ENCODE data around the gene SLC11A1.

Gene SLC11A1

GRCh38 chr2:218418321-218418716, 36.2 kb downstream of the SLC11A1 start:
- DNase-seq (ENCODE audit: insufficient read length) = no peak
- FAIRE-seq = no peak
- TF ChIP-seq TAF1 (IDR thresholded peaks at IDR 0.05; ENCODE audit: borderline replicate concordance, low read depth, low read length) (no peak), POLR2AphosphoS5 (IDR thresholded peaks at IDR 0.05; ENCODE audit: low read depth, low read length) (no peak), POLR2A (IDR thresholded peaks at IDR 0.05; ENCODE audit: low read depth, low read length) (no peak)

GRCh38 chr2:218418717-218419458, 36.8 kb downstream of the SLC11A1 start, which contains the start of gene VIL1:
TSS of gene VIL1 (plus strand) at chr2:218419123. CDS start at chr2:218423779, 4,656 bp downstream.
- TF ChIP-seq POLR2A (IDR thresholded peaks at IDR 0.05; ENCODE audit: low read depth, low read length) (no peak), POLR2AphosphoS5 (IDR thresholded peaks at IDR 0.05; ENCODE audit: low read depth, low read length) (no peak), TAF1 (IDR thresholded peaks at IDR 0.05; ENCODE audit: borderline replicate concordance, low read depth, low read length) (no peak)
- FAIRE-seq (no peak), DNase-seq (ENCODE audit: insufficient read length) (no peak)

GRCh38 chr2:218419630-218420216, 37.6 kb downstream of the SLC11A1 start:
- DNase-seq (ENCODE audit: insufficient read length) (no peak), FAIRE-seq (no peak)
- TF ChIP-seq POLR2AphosphoS5 (IDR thresholded peaks at IDR 0.05; ENCODE audit: low read depth, low read length) = no peak

GRCh38 chr2:218421027-218421426, 39.0 kb downstream of the SLC11A1 start:
- no peak for FAIRE-seq

GRCh38 chr2:218422403-218423086, 40.5 kb downstream of the SLC11A1 start:
- TF ChIP-seq TAF1 (IDR thresholded peaks at IDR 0.05; ENCODE audit: borderline replicate concordance, low read depth, low read length) = no peak
- no peak for TF ChIP-seq POLR2A (IDR thresholded peaks at IDR 0.05; ENCODE audit: low read depth, low read length)
- no peak for TF ChIP-seq POLR2AphosphoS5 (IDR thresholded peaks at IDR 0.05; ENCODE audit: low read depth, low read length)
- DNase-seq (ENCODE audit: insufficient read length) = no peak
- no peak for FAIRE-seq

More at GRCh38 chr2:218421027-218421426, 39.0 kb downstream of the SLC11A1 start:
- DNase-seq (ENCODE audit: insufficient read length) = no peak
- TF ChIP-seq TAF1 (IDR thresholded peaks at IDR 0.05; ENCODE audit: borderline replicate concordance, low read depth, low read length) (no peak), POLR2AphosphoS5 (IDR thresholded peaks at IDR 0.05; ENCODE audit: low read depth, low read length) (no peak), POLR2A (IDR thresholded peaks at IDR 0.05; ENCODE audit: low read depth, low read length) (no peak)

- no peak for TF ChIP-seq POLR2AphosphoS5 (IDR thresholded peaks at IDR 0.05; ENCODE audit: low read depth, low read length)
- no peak for TF ChIP-seq TAF1 (IDR thresholded peaks at IDR 0.05; ENCODE audit: borderline replicate concordance, low read depth, low read length)
- no peak for TF ChIP-seq POLR2A (IDR thresholded peaks at IDR 0.05; ENCODE audit: low read depth, low read length)
- no peak for FAIRE-seq
- DNase-seq (ENCODE audit: insufficient read length) = no peak
Measured at GRCh38 chr2:218423584-218423983, 41.5 kb downstream of the SLC11A1 start.

- TF ChIP-seq POLR2AphosphoS5 (IDR thresholded peaks at IDR 0.05; ENCODE audit: low read depth, low read length) (no peak), TAF1 (IDR thresholded peaks at IDR 0.05; ENCODE audit: borderline replicate concordance, low read depth, low read length) (no peak), POLR2A (IDR thresholded peaks at IDR 0.05; ENCODE audit: low read depth, low read length) (no peak)
- DNase-seq (ENCODE audit: insufficient read length) (no peak), FAIRE-seq (no peak)
Measured at GRCh38 chr2:218425531-218425930, 43.5 kb downstream of the SLC11A1 start.

- no peak for TF ChIP-seq POLR2A (IDR thresholded peaks at IDR 0.05; ENCODE audit: low read depth, low read length)
- TF ChIP-seq TAF1 (IDR thresholded peaks at IDR 0.05; ENCODE audit: borderline replicate concordance, low read depth, low read length) = no peak
- no peak for TF ChIP-seq POLR2AphosphoS5 (IDR thresholded peaks at IDR 0.05; ENCODE audit: low read depth, low read length)
- no peak for FAIRE-seq
- no peak for DNase-seq (ENCODE audit: insufficient read length)
Measured at GRCh38 chr2:218427741-218428140, 45.7 kb downstream of the SLC11A1 start.

GRCh38 chr2:218428846-218429558, 46.9 kb downstream of the SLC11A1 start:
- FAIRE-seq (no peak), DNase-seq (ENCODE audit: insufficient read length) (no peak)
- no peak for TF ChIP-seq POLR2AphosphoS5 (IDR thresholded peaks at IDR 0.05; ENCODE audit: low read depth, low read length)
- TF ChIP-seq TAF1 (IDR thresholded peaks at IDR 0.05; ENCODE audit: borderline replicate concordance, low read depth, low read length) = no peak
- TF ChIP-seq POLR2A (IDR thresholded peaks at IDR 0.05; ENCODE audit: low read depth, low read length) = no peak

GRCh38 chr2:218429911-218430692, 48.0 kb downstream of the SLC11A1 start:
- no peak for FAIRE-seq
- TF ChIP-seq POLR2AphosphoS5 (IDR thresholded peaks at IDR 0.05; ENCODE audit: low read depth, low read length) (no peak), POLR2A (IDR thresholded peaks at IDR 0.05; ENCODE audit: low read depth, low read length) (no peak), TAF1 (IDR thresholded peaks at IDR 0.05; ENCODE audit: borderline replicate concordance, low read depth, low read length) (no peak)
- DNase-seq (ENCODE audit: insufficient read length) = no peak
